HG03175 (cell line): ENCODE results near the gene C3orf80.
"Not testable (repeated sequence)": the region's sequence is repeated elsewhere in the genome, so short reads cannot be mapped to it uniquely, and the experiment has no call there.

Source experiments
- ATAC-seq: cut with Tn5 transposase; IDR thresholded peaks from one replicate; pipeline ENCODE4 v1.9.1; 2021; ENCODE audit warnings: mild to moderate bottlenecking, moderate library complexity; ENCODE audit not compliant: unreplicated experiment

C3orf80 gene

DNA sequence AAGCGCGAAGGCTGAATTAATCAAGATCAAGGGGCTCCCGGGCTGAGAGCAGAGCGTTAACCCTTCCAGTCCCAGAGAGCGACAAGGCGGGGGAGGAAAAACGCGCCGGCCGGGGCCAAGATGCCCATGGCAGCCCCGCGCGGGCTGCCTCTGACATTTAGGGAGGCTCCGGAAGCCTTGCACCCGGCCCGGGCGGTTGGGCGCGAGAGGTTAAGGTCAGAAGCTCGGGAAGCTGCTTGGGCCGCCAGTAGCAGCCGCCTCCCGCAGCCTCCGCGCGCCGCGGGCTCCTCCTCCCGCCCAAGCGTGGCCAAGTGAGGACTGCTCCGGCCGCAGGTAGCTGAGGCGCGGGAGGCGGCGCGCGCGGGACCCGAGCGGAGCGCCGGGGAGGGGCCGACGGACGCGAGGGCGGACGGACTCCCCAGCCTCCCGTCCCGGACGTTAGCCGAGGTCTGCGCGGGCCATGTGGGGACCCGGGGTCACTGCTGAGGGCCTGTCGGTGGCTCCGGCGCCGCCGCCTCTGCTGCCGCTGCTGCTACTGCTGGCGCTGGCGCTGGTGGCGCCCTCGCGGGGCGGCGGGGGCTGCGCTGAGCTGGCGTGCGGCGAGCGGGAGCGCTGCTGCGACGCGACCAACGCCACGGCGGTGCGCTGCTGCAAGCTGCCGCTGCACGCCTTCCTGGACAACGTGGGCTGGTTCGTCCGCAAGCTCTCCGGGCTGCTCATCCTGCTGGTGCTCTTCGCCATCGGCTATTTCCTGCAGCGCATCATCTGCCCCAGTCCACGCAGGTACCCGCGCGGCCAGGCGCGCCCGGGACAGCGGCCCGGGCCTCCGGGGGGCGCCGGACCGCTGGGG, at the start of gene C3orf80:
TSS of gene C3orf80 (plus strand) at position 247 of the 850 bp plus-strand sequence. CDS start at position 461, 214 bp downstream.
- peak; percentile 84 for ATAC-seq

DNA sequence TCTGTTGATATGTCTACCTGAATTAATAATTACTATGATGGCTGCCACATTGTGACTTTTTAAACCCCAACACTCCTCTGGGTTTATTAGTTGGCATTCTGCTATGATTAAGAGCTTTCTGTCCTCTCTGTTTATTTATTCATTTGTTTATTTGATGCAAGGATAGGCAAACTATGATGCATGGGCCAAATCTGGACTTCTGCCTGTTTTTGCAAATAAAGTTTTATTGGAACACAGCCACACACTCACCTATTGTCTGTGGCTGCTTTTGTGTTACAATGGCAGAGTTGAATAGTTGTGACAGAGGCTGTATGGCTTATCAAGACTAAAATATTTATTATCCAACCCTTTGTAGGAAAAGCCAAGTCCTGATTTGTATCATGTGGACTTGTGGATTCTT, 48.3 kb upstream of the C3orf80 start:
- no peak for ATAC-seq

DNA sequence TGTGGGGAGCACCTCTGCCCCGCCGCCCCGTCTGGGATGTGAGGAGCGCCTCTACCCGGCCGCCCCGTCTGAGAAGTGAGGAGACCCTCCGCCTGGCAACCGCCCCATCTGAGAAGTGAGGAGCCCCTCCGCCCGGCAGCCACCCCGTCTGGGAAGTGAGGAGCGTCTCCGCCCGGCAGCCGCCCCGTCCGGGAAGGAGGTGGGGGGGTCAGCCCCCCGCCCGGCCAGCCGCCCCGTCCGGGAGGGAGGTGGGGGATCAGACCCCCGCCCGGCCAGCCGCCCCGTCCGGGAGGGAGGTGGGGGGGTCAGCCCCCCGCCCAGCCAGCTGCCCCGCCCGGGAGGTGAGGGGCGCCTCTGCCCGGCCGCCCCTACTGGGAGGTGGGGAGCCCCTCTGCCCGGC, 46.6 kb upstream of the C3orf80 start:
- ATAC-seq = not testable (repeated sequence)

DNA sequence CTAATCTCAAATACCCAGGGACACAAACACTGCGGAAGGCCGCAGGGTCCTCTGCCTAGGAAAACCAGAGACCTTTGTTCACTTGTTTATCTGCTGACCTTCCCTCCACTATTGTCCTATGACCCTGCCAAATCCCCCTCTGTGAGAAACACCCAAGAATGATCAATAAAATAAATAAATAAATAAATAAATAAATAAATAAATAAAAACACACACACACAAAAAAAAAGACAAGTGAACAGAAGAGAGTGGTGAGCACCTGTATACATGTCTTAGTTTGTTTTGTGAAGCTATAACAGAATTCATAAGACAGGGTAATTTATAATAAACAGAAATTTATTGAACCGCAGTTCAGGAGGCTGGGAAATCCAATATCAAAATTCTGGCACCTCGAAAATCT, 45.8 kb upstream of the C3orf80 start:
- not testable (repeated sequence) for ATAC-seq

DNA sequence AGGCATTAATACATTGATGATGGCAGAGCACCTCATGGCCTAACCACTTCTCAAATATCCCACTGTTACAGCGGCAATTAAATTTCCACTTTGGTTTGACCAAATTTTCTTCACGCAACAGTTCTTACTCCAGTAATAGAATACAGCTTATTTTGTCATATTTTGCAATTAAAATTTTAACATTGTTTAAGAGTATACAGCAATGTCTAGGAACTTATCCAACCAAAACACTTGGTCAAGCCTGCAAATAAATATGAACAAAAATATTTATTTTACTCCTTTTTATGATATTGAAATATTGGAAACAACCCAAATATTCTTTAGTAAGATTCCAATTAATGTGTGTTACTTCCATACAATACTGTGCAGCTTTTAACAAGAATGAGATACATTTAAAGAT, 45.3 kb upstream of the C3orf80 start:
- ATAC-seq = no peak

DNA sequence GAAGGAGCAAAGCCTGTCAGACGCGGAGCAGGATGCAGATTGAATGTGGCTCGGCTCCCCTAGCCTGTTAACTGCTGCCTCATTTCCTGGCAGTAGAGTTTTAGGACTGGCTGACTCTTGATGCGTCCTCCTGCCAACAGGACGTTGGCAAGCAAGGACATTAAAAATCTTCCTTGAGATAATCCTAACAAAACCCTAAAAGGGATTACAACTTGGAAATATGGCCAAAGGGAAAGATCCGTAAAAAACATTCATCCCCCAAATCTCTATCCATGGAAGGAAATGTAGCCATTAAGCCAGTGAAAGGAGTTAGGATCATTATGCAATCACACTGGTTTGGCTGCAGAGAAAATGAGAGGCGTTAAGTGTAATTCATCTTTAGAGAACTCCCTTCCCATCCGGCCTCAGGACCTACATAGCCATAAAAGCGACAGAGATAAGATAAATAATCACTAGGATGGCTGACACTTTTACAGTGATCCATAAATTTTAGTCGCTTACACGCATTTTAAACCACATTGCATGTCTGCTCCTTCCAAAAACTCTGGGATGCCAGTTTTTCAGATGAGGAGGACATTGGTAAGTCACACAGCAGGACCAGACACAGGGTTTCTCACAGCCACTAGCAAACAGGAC, 44.5 kb upstream of the C3orf80 start:
- no peak for ATAC-seq

DNA sequence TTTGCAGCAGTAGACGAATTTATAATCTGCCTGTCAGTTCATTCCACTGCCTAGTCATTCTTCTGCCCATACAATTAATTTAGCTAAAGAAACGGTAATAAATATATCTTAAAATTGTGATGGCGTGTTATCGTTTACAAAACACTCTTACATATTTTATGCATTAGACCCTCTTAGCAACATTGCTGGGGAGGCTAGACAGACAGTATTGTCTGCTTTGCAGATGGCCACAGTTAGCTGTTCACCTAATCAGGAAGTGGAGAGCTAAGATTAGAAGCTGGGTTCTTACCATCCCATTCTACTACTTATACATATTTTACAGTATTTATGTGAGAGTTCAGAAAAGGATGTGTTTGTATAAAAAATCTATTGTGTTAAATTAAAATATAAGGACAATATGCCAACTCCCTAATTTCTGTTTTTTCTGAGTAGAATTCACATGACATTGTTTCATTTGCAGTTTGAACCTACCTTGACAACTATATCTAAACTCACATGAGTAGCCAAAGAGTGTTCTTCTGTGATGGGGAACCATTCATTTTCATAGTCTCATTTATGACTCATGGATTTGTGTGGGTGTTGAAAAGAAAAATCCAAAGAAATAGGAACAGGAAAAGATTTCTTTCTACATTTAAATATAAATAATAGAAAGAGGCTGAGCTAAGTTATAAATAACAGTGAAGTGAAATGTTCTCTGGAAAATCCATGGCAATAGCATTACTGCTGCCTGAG, 41.7 kb upstream of the C3orf80 start:
- no peak for ATAC-seq

DNA sequence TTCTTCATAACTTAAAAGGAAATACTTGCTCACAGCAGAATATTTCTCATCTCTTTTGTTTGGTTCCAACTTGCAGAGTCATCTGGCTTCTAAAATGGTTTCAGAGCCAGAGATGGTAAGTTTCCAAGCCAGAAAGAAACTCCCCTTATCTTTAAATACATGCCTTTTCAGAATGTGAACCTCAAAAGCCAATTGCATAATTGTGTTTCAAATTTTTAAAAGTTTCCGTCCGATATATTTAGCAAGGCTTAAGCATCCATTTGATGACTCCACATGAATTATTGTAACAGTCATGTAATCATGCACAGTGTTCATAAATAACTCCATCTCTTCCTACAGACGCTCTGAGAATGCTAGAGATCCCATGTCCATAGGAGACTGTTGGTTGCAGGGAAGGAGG, 40.6 kb upstream of the C3orf80 start:
- no peak for ATAC-seq

DNA sequence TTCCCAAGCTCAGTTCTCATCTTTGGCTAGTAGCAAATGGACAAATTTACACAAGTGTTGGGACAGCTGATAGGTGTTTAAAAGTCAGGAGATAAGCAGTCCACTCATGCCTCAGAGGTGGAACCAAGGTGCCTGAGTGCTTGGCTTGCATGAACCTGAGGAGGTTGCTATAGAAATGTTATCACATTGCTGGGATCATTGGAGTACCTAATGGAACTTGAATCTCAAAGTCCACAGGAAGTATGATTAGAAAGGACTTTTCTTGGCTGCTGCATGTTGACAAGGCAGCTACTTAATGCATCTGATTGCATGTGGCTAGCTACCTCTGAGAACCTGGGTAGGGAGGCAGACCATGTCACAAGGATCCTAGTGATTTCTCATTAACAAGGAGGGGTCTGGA, 39.5 kb upstream of the C3orf80 start:
- no peak for ATAC-seq

DNA sequence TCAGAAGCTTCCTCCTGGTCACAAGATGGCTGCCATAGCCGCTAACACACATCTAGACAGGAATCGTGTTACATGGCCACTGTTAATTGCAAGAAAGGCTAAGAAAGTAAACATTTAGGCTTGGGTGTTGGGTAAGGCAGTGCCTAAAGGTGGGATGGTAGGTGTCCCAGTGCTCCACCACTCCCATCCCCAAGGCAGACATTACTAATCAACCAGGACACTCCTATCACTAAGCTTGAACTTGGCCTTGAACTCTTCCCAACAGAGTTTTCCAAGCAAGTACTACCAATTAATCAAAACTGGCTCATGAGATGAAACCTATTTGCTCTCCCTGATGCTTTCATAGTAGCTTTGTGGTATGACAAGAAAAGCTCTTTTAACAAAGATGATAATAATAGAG, 37.9 kb upstream of the C3orf80 start:
- no peak for ATAC-seq

DNA sequence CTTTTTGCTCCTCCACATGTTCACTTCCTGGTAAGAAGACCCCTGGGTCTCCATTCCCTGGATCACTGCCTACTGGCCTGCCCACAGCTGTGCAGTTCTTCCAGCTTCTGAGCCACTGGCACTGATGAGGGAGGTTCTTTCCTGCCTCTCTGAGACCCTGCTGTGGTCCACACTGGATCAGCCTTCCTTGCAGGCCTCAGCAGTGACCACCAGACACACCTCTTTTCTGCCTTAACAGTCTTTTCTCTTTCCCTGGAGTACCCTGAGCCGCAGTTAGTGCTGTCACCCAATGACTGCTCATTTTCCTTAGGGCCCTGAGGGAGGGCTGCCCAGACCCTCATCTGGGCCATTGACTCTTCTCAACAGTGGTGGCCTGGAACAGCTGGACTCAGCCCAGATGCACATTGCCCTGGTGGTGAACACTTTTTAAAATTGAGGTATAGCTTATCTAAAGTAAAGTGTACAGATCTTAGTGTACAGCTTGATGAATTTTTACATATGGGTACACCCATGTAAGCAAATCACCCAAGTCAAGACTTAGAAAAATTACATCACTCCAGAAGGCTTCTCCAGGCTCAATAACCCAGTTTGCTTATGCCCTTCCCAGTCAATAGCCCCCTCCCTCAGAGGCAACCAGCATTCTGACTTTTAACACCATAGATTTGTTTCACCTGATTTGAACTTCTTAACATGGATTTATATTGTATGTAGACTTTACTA, 32.8 kb upstream of the C3orf80 start:
- ATAC-seq = no peak

DNA sequence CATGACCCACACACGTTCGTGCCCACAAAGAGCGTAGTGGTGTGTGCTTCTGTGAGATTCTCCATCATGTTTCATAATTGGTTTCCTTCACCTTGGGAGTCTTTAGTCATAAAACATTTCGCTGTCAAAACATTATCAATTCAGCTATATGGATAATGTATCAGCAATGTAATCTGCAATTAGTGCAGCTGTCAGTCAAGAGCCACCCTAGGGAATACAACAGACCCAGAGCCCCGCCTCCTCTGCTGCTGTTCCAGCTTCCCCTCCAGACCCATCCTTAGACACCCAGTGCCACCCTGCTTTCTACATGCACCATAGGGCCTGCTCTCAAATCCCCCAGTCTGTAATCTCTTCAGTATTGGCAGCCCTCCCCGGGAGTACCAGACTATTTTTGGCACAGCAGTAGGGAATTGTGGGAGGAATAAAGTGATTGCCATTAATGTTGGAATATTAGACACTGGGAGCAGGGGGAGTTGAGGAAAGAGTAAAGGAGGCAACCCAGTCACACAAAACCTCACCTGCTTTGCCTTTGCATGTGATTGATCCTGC, 31.5 kb upstream of the C3orf80 start:
- no peak for ATAC-seq

DNA sequence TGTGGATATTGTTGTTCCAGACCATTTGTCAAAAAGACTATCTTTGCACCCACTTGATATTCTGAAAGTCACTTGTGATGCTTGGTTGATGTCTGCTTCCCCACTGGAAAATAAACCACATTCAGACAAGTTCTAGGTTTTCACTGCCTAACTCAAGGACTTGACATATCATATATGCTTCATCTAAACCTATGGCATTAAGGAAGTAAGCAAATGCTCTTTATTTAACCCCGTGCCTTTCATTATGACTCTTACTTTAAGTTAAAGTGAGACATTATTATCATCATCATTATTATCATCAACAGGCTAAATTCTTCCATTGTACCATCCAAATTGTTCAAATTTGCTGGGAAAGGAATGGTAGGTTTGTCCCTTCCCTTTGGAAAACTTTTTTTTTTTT, 30.8 kb upstream of the C3orf80 start:
- no peak for ATAC-seq

DNA sequence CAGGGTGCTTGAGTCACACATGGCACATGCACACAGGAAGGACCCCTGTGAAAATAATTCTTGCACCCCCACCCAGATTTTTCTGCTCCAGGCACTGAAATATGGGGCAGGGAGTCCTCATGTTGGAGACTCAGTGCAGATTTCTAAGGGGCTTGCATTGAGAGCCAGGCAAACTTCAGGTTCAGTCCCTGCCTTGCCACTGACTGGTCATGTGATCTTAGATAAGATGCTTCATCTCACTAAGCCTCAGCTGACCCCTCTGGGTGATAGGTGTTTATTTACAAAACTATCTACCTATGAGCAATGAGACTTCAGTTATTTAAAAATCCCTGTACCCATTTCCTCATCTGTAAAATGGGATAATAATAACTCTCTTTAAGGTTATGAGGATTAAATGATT, 30.1 kb upstream of the C3orf80 start:
- no peak for ATAC-seq

DNA sequence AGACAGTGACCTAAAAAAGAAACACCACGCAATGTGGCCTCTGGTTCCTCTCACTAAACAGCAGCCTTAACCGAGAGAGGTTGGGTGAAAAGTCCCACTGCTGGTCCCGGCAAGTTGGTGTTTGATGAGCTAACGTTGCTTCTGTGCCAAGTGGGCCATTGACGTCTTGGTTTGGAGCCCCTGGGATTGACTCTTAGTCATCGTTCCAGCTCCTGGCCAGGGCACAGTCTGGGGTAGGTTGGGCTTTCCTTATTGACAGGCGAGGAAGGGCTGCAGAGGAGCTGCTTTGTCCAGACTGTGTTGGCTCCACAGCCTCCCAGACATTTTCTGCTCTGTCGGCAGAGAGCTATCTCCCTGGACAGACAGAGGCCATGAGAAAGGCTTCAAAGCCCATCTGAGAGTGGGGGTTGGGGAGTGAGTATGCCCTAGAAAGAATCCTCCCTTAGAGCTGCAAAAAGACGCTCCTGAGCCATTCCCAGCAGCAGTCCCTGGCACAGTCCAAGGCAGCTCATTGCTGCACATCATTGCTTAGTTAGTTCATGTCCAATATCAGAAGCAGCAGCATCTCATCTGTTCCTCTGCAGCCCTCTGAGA, 28.6 kb upstream of the C3orf80 start:
- no peak for ATAC-seq

DNA sequence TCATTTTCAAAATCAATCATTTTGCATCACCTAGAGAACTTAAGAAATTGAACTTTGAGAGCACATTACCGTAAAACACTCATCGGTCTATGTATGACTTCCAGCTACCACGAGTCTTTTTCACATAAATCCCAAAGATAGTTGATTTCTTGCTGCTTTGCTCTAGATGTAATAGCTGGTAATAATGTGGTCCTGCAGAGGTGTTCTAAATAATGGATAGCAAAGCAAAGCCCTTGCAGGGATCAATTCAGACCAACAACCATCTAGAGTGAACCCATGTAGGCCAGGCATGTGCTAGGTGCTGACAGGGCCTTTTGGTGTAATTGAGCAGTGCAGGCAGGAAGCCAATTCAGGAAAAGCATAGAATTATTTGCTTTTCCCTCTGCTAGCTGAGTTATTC, 26.1 kb upstream of the C3orf80 start:
- ATAC-seq = no peak

DNA sequence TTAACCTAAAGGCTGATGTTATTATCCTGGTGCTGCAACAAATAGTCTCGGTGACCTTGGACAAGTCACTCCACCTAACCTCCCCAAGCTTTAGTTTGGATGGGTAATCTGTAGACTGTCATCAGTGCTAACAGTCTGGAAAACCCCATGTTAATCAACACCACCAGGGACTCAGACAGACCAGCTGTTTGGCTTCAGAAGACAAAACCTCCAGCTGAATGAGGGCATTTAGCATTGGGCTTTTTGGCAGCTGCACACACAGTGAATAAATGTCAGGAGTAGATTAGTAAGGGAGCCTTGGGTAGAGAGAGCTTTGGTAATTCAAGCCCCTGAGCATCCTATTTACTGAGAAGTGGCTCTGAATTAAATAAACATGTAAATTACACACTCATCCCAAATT, 24.9 kb upstream of the C3orf80 start:
- ATAC-seq = no peak

DNA sequence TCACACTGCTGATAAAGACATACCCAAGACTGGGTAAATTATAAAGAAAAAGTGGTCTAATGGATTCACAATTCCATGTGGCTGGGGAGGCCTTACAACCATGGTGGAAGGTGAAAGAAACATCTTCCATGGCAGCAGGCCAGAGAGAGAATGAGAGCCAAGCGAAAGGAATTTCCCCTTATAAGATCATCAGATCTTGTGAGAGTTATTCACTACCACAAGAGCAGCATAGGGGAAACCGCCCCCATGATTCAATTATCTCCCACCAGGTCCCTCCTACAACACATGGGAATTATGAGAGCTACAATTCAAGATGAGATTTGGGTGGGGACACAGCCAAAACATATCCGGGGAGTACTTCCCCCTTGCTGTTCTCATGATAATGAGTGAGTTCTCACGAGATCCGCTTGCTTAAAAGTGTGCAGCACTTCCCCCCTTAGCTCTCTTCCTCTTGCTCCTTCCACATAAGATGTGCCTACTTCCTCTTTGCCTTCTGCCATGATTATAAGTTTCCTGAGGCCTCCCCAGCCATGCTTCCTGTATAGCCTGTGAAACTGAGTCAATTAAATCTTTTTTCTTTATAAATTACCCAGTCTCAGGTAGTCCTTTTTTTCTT, 20.7 kb upstream of the C3orf80 start:
- not testable (repeated sequence) for ATAC-seq

DNA sequence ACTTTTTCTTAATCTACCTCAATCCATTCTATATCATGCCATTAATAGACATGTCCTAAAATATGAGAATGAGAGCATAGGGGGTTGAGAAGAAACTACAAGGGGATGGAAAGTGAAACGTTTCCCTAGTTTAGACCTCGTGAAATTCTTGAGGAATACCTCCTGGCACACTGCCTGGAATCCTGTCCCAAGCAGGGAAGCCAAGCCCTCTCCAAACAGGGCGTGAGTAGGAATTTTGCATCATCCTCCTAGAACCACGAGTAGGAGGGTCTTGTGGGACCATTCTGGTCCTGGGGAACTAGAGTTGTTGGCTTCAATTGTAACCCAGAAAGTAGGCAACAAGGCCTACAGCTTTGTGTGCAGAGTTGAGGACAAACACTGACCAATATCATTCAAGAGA, 19.6 kb upstream of the C3orf80 start:
- no peak for ATAC-seq

DNA sequence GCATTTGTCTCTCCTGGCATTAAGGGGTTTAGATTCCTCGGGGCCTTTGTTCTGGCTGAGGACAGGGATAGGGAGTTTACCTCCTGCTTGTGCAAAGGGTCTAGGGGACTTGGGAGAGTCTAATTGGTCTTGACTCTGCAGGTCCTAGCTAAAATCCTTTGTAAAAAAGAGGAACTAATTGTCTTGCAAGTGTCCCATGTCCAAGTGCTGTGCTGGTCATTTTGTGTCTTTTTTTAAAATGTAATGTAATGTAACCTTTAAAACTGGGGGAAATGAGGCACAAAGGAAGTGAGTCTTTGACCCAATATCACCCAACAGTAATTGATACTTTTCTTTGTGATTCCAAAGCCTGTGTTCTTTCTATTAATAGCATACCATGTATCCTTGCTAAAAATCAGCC, 14.9 kb upstream of the C3orf80 start:
- no peak for ATAC-seq
